GM19099 (cell line): ENCODE results near the gene MAMDC4.

Experiments
- POLR2A ChIP-seq: IDR thresholded peaks from 3 replicates; pipeline ENCODE4 v1.6.1; 2011; ENCODE audit warnings: low read depth; ENCODE audit not compliant: insufficient read length; ENCODE audit errors: extremely low read depth

The MAMDC4 gene

DNA sequence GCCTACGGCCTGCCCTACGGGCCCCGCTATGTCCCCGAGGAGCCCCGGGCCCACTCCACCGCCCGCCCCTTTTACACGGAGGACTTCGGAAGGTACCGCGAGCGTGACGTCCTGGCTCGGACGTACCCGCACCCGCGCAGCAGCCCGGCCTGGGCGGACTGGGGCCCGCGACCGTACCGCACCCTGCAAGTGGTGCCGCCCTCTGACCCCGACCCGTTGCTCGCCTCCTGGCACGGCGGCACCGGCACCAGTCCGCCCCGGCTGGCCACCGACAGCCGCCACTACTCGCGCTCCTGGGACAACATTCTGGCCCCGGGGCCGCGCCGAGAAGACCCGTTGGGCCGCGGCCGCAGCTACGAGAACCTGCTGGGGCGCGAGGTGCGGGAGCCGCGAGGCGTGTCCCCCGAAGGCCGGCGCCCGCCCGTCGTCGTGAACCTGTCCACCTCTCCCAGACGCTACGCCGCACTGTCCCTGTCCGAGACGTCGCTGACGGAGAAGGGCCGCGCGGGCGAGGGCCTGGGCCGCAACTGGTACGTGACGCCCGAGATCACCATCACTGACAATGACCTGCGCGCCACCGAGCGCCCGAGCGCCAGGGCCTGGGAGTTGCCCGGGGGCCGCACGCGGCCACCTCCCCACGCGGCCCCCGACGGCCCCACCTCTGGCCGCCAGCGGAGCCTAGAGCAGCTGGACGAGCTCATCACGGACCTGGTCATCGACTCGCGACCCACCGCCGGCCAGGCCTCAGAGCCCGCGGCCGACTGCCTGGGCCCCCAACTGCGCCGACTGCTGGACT lies 6.5 kb upstream of the MAMDC4 start:
- TF ChIP-seq POLR2A: no peak

DNA sequence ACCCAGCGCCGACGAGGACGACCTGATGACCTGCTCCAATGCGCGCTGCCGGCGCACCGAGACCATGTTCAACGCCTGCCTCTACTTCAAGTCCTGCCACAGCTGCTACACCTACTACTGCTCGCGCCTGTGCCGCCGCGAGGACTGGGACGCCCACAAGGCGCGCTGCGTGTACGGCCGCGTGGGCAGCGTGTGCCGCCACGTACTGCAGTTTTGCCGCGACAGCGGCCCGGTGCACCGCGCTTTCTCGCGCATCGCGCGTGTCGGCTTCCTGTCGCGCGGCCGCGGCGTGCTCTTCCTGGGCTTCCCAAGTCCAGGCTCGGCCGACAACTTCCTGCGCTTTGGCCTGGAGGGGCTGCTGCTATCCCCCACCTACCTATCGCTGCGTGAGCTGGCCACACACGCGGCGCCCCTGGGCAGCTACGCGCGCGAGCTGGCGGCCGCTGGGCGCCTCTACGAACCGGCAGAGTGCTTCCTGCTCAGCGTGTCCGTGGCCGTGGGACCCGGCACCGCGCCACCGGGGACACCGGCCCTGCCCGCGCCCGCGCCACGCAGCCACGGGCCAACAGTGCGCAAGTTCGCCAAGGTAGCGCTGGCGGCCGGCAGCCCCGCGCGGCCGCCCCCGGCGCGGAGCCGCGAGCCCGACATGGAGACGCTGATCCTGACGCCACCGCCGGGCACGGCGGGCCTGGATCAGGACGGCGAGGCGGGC lies 5.6 kb upstream of the MAMDC4 start:
- TF ChIP-seq POLR2A: no peak

DNA sequence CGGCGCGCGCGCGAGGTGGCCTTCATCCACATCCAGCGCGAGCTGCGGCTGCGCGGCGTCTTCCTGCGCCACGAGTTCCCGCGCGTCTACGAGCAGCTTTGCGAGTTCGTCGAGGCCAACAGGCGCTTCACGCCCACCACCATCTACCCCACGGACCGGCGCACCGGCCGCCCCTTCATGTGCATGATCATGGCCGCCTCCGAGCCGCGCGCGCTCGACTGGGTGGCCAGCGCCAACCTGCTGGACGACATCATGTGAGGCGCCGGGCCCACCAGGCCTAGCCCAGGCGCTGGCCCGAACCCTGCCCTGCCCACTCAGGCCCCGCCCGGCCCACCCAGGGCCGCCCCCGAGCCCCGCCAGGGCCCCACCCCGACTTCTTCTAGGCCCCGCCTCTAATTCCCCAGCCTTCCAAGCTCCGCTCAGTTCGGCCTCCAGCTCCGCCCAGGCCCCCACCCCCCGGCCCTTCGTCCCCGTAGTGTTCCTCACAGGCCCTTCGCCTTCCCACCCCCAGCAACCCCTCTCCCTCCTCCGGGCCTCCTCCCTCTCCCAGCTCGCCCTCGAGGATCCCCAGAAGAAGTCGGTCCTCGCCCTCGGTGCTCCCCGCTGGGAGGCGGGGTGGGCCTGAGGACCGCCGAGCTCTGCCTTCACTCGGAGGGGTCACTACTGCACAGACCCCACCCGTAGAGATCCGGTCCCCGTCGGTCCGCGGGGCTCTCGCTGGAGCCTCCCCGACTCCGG lies 4.9 kb upstream of the MAMDC4 start:
- TF ChIP-seq POLR2A: no peak

DNA sequence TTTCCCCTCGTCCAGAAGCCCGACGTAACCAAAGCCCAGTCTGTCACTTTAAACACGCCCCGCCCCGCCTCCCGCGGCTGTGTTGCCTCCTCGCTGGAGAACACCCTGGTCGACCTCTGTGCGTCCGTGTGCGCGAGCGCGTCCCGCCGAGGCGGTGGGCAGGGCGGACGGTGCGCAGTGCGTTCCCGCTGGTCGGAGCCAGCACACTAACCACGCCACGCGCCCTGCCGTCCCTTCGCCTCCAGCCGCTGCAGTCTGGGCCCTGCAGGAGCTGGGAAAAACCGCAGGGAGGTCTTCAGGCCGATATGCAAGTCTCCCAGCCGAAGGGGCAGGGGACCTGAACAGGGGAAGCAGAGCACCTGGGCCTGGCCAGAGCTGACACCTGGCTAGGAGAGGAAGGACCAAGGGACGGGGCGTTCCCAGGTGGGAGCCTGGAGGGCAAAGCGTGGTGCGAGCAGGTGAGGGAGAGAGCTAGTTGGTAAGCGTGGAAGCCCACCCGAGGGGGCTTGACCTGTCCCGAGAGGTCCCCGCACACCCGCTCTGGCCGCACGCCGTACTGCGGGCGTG lies 4.2 kb upstream of the MAMDC4 start:
- peak; percentile 55 for TF ChIP-seq POLR2A

DNA sequence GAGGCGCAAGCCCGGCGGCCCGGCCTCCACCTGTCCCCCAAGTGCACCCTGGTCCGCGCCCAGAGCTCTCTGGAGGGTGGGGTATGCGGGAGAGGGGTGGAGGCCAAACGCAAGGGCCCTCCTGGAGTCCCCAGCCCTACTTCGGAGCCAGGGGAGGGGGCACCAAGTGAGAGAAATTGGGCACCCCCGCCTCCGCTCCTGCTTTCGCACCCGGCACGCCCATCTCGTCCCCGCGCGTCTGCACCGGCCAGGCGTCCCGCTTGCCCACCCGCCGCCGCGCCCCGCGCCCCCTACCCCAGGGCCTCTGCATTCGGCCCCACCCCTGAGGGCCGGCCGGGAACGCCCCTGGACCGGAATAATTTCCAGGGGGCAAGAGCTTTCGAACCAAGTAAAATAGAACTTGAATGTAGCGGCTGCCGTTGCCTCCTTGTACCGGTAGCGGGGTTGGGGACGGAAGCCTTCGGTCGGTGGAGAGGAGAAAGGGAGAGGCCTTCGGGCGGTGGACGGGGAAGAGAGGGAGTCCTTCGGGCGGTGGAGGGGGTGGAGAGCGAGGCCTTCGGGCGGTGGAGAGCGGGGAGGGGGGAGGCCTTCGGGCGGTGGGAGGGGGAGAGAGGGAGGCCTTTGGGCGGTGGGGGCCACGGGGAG lies 3.6 kb upstream of the MAMDC4 start:
- no peak for TF ChIP-seq POLR2A

DNA sequence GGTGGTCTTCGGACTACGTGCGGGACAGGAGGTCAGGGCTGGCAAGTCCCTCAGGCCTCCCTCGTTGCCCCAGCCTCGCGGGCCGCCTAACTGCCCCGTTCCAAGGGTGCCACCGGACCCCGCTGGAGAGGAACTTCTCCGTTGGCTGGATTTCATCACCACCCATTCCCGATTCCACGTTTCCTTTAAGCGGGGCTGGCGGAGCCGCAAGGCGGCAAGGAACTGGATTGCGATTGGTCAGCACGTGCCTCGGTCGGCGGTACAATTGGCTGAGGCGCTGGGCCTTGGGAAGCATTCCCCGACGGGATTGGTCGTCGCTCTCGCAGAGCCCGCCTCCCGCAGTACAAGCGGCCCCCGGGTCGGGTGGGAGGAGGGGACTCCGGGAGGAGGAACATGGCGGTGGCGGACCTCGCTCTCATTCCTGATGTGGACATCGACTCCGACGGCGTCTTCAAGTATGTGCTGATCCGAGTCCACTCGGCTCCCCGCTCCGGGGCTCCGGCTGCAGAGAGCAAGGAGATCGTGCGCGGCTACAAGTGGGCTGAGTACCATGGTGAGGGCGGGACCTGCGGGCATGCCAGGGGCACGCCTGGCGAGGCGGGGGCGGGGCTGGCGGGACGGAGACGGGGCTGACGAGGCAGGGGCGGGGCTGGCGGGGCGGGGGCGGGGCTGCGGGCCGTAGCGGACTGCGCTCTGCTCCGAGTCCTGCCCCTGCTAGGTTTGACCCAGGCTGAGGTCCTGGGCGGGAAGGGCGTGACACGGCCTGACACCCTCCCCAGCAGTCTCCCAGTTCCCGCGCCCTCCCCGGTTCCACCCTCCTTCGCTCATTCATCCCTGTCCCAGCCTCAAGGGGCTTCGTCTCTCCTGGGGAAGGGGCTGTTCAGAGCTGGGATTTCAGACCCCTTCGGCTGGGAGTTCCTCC lies 2.8 kb upstream of the MAMDC4 start, which contains the start of gene PHPT1:
Gene PHPT1 (plus strand): TSS at position 372 of the 922 bp plus-strand sequence. CDS start 22 bp downstream, at position 394.
- peak; percentile 95 for TF ChIP-seq POLR2A

DNA sequence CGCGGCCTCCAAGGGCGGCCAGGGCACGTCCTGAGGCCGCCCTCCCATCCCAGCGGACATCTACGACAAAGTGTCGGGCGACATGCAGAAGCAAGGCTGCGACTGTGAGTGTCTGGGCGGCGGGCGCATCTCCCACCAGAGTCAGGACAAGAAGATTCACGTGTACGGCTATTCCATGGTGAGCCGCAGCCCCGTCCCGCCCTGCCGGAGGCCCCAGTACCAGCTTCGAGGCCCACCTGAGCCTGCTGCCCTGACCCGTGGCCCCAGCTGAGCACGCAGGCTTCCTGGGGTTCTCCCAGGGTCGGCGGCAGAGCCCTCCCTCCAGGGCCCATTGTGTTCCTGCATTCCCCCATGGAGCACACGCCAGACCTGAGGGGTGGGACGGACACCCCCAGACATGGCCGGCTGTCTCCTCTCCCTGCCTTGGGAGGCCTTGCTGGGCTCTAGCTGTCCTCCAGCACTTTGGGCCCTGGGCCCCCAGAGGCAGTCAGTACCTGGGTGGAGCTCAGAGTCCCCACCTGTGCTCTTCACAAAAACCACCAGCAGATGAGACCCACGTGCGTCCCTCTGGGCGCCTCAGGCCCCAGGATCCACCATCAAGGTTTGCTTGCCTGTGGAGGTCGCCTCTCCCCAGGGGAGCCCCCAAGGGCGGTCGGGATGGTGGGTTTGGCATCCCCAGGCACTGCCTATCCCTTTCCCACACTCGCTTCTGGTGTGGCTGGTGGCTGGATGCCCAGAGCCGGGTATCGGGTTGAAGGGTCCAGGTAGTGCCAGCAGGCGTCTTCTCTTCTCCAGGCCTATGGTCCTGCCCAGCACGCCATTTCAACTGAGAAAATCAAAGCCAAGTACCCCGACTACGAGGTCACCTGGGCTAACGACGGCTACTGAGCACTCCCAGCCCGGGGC lies 1.9 kb upstream of the MAMDC4 start:
- TF ChIP-seq POLR2A: no peak

DNA sequence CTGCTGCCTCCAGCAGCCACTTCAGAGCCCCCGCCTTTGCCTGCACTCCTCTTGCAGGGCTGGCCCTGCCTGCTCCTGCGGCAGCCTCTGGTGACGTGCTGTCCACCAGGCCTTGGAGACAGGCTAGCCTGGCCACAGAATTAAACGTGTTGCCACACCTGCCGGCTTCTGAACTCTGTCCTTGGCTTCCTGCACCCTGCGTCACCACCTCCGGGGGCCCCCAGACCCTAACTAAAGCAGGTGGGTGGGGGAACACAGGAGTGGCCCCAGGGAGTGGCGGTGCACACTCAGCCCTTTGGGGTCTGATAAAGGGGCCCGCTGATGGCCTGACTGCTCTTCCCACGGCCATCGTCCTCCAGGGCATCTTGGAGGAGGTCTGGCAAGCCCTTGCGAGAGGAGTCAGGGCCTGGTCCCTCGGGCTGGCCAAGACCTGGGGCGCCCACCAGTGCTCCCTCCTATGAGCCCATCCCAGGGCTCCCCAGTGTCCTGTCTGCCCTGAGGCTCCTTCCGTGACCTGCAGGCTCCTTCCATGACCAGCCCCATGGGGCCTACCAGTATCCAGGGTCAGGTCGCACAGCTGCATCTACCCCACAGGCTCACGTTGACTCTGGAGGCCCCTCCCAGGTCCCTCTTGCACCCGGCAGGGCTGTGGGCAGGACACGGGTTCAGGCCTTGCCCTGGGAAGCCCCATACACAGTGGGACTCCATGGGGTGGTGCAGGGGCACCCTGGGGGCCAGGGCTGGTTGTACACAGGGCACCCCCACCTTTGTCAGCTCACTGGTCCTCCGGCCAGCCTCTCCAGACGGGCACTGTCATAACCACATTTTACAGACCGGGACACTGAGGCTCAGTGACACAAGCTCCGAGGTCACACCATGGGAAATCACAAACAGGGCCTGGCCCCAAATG lies 1.0 kb upstream of the MAMDC4 start:
- TF ChIP-seq POLR2A: no peak

DNA sequence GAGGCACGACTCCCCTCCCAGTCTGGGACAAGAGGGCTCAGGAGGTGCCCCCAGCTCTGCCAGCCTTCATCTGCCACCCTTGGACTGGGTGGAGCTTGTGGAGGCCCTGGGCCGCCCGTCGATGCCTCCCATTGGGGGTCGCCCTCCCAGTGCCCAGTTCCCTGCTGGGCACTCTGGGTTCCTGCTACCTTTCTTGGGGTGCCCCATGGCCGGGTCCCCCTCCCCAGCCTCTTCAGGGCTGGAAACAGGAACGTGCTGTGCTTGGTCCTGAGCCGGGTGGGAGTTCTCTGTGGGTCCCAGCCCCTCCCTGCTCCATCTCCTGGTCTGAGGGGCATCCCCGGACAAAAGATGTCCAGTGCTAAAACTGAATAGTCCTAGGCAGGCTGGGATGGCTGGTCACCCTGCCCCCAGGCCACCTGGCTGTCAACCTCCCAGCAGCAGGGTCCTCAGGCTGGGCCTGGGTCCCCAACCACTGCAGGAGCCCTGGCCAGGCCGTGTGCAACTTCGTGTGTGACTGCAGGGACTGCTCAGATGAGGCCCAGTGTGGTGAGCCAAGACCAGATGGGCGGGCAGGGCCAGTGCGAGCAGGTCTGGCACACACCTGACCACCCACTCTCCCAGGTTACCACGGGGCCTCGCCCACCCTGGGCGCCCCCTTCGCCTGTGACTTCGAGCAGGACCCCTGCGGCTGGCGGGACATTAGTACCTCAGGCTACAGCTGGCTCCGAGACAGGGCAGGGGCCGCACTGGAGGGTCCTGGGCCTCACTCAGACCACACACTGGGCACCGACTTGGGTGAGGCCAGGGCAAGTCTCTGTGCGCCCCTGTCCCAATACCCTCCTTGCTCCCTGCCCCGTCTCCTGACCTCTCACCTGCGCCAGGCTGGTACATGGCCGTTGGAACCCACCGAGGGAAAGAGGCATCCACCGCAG lies 784 bp downstream of the MAMDC4 start:
- TF ChIP-seq POLR2A: no peak

DNA sequence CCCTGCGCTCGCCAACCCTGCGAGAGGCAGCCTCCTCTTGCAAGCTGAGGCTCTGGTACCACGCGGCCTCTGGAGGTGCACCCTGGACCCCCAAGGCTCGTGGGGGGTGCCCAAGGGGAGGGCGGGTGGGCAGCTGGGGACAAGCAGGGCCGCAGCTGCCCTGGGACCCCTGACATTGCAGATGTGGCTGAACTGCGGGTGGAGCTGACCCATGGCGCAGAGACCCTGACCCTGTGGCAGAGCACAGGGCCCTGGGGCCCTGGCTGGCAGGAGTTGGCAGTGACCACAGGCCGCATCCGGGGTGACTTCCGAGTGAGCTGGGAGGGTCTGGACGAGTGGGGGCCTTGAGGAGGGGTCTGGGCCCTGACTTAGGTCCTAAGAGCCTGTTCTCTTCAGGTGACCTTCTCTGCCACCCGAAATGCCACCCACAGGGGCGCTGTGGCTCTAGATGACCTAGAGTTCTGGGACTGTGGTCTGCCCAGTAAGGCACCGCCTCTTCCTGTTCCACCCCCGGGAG lies 1.5 kb downstream of the MAMDC4 start:
- TF ChIP-seq POLR2A: no peak

DNA sequence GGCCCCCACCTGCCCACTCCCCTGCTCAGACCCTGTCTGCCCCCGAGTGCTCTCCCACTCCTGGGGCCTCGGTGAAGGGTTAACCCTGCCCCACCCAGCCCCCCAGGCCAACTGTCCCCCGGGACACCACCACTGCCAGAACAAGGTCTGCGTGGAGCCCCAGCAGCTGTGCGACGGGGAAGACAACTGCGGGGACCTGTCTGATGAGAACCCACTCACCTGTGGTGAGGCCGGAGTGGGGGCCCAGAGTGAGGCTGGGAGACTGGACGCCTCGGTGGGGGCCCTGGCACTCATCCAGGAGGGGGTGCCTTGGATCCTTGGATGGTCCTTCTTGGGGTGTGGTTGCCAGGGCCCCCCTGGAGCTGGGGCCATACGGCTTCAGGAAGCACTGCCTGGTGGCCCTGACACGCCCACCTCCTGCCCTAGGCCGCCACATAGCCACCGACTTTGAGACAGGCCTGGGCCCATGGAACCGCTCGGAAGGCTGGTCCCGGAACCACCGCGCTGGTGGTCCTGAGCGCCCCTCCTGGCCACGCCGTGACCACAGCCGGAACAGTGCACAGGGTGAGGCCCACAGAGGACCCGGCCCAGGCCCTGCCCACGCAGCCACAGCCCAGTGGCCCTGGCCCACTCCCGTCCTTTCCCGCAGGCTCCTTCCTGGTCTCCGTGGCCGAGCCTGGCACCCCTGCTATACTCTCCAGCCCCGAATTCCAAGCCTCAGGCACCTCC lies 2.1 kb downstream of the MAMDC4 start:
- no peak for TF ChIP-seq POLR2A
